ENCODE data around the gene MLH1.

Gene MLH1

DNA sequence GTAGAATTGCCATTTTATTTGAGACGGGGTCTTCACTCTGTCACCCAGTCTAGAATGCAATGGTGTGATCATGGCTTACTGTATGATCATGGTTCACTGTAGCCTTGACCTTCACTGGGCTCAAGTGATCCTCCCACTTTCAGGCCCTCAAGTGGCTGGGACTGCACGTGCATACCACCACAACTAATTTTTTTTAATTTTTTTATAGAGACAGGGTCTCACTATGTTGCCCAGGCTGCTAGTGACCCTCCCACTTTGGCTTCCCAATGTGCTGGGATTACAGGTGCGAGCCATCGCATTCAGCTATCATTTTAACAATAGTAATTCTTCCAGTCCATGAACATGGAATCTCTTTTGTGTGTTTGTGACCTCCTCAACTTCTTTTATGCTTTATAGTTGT is 12.3 kb upstream of the MLH1 start:
- H3K4me3 ChIP-seq (ENCODE audit: low read length) = no peak overlapping the region
- DNase-seq (ENCODE audit: low read depth) = no peak
- TF ChIP-seq, protein P1, sequence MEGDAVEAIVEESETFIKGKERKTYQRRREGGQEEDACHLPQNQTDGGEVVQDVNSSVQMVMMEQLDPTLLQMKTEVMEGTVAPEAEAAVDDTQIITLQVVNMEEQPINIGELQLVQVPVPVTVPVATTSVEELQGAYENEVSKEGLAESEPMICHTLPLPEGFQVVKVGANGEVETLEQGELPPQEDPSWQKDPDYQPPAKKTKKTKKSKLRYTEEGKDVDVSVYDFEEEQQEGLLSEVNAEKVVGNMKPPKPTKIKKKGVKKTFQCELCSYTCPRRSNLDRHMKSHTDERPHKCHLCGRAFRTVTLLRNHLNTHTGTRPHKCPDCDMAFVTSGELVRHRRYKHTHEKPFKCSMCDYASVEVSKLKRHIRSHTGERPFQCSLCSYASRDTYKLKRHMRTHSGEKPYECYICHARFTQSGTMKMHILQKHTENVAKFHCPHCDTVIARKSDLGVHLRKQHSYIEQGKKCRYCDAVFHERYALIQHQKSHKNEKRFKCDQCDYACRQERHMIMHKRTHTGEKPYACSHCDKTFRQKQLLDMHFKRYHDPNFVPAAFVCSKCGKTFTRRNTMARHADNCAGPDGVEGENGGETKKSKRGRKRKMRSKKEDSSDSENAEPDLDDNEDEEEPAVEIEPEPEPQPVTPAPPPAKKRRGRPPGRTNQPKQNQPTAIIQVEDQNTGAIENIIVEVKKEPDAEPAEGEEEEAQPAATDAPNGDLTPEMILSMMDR (IDR thresholded peaks at IDR 0.05; ENCODE audit: insufficient read depth, low read depth, low read length, missing control alignments) = no peak

DNA sequence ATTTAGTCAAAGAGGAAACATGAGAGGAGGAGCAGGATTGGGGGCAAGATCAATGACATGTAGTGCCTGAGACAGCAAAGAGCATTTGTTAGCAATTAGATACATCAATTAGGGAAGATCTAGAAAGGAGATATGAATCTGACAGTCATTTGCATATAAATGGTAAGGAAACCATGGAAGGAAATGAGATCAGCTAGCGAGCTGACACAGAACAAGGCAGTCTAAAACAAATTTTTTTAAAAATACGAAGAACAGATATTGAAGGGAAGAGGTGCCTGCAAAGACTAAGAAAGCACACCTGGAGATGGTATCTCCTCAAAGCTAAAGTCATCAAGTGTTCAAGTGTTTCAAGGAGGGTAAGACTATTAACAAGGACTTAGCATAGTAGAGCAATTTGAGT is 5.0 kb upstream of the MLH1 start:
- no peak for DNase-seq (ENCODE audit: low read depth)
- TF ChIP-seq, protein P1 (IDR thresholded peaks at IDR 0.05; ENCODE audit: insufficient read depth, low read depth, low read length, missing control alignments) = no peak
- H3K4me3 ChIP-seq (ENCODE audit: low read length) = no peak overlapping the region

DNA sequence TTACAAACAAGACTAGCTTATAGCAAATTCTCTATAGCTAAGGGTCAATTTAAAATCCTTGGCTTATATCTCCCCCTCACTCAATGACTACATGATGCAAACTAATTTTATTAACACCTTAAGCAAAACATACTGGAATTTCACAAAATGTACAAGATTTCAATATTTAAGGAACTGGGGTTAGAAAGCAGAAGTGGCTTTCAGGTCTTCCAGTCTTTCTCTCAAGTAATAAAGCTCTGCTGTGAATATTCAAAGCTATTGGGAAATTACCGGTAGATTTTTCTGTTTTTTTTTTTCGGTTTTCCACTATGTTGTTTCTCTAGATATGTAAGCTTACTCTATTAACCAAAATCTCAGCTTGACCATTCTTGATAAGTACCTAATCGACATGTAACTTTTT is 4.3 kb upstream of the MLH1 start:
- no peak for DNase-seq (ENCODE audit: low read depth)
- TF ChIP-seq, protein P1 (IDR thresholded peaks at IDR 0.05; ENCODE audit: insufficient read depth, low read depth, low read length, missing control alignments) = no peak
- no peak overlapping the region for H3K4me3 ChIP-seq (ENCODE audit: low read length)

DNA sequence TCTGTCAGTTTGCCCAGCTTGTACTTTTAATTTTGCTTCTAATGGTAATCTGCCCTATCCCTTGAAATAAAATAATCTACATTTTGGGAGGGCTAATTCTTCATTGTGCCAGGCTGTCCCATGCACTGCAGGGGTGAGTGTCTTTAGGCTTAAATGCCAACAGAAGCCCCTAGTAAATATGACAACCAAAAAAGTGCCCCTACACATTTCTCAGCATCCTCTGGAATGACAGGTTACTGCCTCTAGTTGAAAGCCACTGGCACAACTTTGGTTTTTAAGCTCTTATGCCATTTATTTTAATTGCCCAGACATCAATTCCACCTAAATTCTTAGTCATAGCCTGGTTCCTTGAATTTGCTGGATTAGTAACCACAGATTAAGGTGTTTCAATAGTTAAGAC is 3.8 kb upstream of the MLH1 start:
- TF ChIP-seq, protein P1 (IDR thresholded peaks at IDR 0.05; ENCODE audit: insufficient read depth, low read depth, low read length, missing control alignments) = no peak
- H3K4me3 ChIP-seq (ENCODE audit: low read length) = no peak overlapping the region
- no peak for DNase-seq (ENCODE audit: low read depth)

DNA sequence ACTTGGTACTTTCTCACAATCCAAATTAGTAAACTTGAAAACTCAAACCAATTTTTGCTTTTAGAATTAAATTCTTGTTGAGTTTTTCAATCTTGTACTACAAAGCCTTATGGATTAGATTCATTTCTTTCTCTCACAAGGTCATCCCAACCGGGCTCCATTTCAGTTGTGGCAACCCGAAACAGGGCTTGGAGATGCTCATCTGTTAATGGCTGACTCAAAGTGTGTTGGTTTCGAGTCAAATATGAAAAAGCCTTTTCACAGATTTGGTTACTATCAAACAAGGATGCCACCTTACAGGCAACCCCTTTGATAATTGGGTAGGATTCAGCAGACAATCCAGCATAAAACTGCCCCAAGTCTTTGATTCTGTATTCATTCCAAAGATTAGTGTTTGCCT is 2.2 kb upstream of the MLH1 start:
- TF ChIP-seq, protein P1 (IDR thresholded peaks at IDR 0.05; ENCODE audit: insufficient read depth, low read depth, low read length, missing control alignments) = no peak
- DNase-seq (ENCODE audit: low read depth) = no peak
- peak overlapping the region; percentile 92 for H3K4me3 ChIP-seq (ENCODE audit: low read length)

DNA sequence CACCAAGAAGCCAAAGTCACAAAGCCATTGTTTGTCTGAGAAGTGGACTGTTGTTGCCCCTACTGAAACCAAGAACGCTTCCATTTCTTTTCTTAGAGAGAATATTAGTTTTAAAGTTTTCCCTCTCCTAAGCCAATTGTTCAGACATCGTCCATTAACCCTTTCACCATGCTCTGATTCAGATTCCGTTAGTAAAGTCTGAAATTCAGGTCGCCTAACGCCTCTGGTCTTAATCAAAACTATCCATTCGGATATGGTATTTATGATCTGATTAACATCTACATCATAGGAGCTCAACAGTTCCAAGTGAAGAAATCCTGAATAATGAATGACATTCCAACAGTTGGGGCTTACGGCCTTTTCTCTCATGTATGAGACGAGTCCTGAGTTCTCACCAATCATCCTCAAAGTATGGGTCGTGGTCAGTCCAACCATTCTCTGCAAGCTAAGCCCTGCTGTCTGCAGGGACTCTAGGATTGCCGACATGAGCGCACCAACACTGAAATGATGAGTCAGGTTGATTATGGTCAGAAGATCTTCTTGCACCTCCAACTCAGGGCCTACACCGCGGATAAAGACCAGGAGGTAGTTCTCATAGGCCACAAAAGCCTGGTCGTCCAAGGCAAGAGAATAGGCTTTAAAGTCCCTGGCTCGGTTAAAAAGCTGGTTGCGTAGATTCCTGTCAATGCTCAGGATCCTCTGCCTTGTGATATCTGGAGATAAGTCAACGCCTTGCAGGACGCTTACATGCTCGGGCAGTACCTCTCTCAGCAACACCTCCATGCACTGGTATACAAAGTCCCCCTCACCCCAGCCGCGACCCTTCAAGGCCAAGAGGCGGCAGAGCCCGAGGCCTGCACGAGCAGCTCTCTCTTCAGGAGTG is 1.2 kb upstream of the MLH1 start:
- peak overlapping the region; percentile 92 for H3K4me3 ChIP-seq (ENCODE audit: low read length)
- DNase-seq (ENCODE audit: low read depth) = peak; percentile 62

More for the DNA sequence above, 1.2 kb upstream of the MLH1 start:
- TF ChIP-seq, protein P1 (IDR thresholded peaks at IDR 0.05; ENCODE audit: insufficient read depth, low read depth, low read length, missing control alignments) = no peak

All from epithelial cell of esophagus (primary cell).